NOMO-1 (cell line): ENCODE results near the gene CDKL5.
A peak's percentile ranks its signal among the peaks of the same experiment; 100 is the strongest.

Experiments used
- DNase-seq, 2 experiments: peaks; one replicate each; lab custom pipeline; 2025; ENCODE audit not compliant: unreplicated experiment in 2 of 2; lab: John Stamatoyannopoulos, UW

Gene CDKL5

DNA sequence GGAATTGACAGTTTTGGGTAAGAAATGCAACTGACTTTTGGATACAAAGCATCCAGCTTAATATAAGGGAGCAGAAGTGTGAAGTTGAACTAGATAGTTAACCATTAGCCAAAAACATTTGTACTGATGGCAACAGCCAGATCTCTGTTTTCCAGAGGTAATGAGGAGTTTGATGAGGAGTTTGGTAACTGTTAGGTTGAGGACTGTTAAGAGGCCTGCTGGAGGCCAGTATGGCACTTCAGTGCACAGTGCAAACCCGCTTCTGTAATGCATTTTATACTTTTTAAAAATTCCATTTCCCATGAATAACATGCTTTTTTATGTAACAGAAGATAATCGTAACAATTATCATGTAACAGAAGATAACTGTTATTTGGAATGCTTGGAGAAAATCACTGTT lies 30.0 kb downstream of the CDKL5 start:
- no peak for DNase-seq

DNA sequence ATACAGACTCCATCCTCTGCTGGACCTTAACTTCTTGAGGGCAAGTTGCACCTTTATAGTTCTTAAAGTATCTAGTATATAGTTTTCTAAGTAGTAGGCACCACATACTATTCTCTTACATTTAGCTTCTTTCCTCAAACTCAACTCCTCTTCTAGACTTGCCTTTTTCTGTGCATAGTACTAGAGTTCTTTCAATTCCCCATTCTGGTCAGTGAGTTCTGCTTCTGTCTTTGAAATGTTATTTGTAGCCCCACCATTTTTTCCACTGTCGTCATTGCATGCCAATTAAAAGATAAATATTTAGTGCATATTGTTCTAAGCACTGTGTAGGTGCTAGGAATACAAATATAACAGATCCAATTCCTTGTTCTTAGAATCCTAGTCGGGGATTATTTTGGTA lies 31.6 kb downstream of the CDKL5 start:
- DNase-seq: peak in 1 of 2 experiments; percentile 54

- DNase-seq: no peak
Measured at GRCh38 chrX:18461431-18461830, 36.0 kb downstream of the CDKL5 start.

DNA sequence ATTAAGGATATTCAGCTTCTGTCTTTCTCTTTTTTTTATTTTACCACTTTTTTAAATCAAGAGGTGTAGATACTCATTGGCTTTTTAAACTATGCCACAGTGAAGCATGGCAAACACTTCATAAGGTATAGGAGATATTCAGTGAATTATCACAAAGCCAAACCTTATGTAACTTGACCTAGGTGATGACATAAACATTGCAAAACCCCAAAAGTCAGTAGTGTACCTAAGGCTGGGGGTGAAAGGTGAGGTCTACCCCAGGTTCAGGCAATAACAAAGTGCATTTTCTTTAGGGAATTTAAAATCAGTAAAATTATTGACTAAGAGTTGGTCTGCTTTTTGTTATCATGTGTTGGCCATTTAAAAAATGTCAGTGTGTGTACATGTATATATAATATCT lies 39.1 kb downstream of the CDKL5 start:
- DNase-seq: no peak

DNA sequence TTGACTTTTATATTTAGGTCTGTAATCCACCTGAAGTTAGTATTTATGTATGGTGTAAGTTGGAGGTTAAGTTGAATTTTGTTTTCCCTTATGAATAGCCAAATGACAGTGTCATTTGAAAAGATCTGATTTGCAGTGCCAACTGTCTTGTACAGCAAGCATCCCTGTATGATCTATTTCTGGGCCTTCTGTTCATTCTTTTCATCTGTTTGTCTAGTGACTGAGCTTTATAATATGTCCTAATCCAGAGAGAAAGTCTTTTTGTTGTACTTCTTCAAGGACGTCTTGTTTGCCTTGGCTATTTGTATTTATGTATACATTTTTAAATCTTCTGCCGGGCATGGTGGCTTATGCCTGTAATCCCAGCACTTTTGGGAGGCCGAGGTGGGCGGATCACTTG lies 39.6 kb downstream of the CDKL5 start:
- no peak for DNase-seq

- no peak for DNase-seq
Measured at GRCh38 chrX:18468599-18468998, 43.2 kb downstream of the CDKL5 start.

DNA sequence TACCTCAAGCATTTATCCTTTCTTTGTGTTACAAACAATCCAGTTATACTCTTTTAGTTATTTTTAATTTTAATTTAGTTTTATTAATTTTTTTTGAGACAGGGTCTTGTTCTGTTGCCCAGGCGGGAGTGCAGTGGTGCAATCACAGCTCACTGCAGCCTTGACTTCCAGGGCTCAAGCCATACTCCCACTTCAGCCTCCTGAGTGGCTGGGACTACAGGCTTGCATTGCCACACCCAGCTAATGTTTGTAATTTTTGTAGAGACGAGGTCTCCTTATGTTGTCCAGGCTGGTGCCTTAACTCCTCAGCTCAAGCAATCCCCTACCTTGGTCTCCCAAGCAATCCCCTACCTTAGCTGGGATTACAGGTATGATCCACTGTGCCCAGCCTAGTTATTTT lies 45.9 kb downstream of the CDKL5 start:
- no peak for DNase-seq

DNA sequence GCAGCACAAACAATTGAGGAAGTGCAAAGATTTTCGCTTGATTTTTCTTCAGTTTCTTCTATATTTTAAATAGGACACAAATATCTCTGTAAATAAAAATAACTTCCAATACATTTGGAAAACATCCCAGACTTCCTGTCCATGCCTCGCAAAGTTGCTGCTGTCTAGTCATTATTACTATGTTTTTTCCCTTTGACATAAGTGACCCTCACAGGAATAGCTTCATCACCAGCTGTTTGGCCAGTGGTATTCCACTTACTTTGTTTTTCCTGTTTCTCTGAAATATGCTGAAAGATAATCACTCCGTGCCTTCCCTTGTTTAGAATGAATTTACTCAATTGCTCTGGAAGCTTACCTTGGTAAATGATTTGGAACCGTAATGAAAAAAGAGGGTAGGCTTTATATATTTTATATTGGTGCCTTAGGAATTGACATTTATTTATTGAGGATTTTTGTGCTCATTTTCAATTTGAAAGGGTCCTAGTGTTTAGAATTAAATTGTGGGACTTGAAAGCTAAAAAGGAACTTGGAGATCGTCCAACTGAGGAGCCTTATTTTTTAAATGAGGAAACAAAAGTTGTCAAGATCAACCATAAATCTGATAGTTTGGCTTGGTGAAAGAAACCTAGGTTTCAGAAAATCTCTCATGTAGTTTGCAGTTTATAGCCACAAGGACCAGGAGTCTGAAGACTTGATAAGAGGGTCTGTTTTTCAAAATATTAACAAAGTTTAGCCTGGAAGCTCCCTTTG lies 65.6 kb downstream of the CDKL5 start:
- DNase-seq: peak; percentile 5 to 60

DNA sequence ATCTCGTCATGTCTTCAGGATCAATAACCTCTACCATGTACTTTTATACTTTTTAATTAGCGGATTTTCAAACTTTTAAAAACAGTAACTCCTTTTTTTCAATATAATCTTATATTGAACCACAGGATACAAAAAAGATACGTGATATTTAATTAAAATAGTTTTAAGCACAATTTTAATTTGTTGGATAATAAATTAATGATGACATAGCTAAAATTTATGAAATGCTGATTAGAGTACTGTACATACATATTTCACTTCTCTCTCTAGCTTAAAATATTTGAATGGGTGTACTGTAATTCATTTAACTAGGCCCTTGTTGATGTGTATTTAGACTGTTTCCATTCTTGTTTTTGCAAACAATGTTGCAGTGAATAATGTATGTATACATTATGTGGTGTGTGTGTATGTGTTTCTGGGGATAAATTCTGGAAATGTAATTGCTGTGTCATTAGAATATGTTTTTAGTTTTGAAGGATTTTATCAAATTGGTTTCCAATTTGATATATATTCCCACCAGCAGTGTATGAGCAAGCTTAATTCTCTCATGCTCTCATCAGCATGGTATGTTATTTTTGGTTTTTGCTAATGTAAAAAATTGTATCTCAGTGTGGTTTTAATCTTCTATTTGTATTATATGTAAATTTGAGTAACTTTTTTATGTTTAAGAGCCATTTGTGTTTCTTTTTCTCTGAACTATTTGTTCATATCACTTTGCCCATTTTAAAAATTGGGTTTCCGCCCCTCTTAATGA lies 66.4 kb downstream of the CDKL5 start:
- no peak for DNase-seq

DNA sequence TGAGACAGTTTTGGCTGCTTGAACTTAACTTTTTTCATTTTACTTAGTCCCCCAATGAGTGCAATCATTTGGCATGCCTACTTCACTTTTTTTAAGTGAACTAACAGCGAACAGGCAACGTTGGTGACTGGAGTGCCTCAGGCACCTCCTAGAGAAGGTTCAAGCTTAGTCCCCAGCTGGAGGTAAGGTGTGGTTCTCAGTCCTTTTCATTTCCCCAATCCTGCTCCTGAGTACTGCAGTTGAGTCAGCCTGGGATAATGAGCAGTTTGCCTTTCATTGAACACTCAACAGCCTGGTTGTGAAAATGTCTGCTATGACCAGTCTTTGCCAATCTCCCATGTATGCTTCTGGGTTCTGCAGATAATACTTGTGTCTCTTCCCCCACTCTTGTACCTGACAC lies 109.5 kb downstream of the CDKL5 start:
- no peak for DNase-seq

- peak in 1 of 2 experiments; percentile 14 for DNase-seq
Measured at GRCh38 chrX:18537068-18537467, 111.7 kb downstream of the CDKL5 start.

DNA sequence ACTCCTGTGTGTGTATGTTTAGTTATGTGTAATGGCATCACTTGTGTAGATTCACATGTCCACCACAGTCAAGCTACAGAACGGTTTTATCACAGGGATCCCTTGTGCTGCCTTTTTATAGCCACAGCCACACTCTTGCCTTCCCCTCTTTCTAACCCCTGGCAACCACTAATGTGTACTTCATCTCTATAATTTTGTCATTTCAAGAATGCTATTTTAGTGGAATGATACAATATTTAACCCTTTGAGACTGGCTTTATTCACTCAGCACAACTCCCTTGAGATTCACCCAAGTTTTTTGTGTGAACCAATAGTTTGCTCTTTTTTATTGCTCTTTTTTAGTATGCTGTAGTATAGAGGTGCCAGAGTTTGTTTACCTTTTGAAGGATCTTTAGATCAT lies 112.1 kb downstream of the CDKL5 start:
- no peak for DNase-seq

GRCh38 chrX:18542131-18542530 lies 116.7 kb downstream of the CDKL5 start:
- DNase-seq: no peak

- no peak for DNase-seq
Measured at GRCh38 chrX:18542905-18543304, 117.5 kb downstream of the CDKL5 start.

DNA sequence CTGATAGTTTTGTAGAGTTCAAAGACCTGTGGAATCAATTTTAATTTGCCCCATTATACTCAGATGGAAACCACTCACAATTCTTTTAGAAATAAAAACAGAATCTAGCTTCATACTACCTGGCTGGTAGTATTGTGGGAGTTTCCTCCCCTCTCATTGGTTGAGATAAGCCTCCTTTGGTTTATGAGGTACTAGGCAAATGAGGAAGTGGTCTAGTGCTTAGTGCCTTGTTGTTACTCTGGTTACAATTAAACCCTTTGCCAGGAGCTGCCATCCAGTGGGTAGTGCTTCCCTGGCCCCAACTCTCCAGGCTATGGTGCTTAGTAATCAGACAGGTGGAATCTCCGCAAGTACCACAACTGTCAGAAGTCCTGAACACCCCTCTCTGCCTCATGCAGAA lies 118.3 kb downstream of the CDKL5 start:
- DNase-seq: peak; percentile 25 to 47

DNA sequence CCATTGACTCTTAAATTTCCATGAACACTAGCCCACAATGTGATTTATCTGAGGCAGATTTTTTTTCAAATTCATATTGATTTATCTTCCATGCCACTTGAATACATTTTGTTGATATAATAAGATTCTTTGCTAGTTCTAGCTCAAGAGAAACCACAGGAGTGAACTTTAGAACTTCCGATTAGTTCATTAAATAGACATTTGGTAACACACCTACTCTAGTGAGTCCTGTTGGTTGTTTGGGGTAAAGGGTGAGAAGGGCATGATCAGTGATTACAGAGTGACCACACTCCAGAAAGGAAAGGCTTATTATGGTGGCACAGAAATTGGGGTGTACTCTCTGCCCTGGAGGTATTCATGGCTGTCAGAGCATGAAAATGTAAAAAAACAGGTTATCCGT lies 120.4 kb downstream of the CDKL5 start:
- no peak for DNase-seq

GRCh38 chrX:18548996-18549395 lies 123.6 kb downstream of the CDKL5 start:
- no peak for DNase-seq

GRCh38 chrX:18549643-18550042 lies 124.2 kb downstream of the CDKL5 start:
- no peak for DNase-seq

DNA sequence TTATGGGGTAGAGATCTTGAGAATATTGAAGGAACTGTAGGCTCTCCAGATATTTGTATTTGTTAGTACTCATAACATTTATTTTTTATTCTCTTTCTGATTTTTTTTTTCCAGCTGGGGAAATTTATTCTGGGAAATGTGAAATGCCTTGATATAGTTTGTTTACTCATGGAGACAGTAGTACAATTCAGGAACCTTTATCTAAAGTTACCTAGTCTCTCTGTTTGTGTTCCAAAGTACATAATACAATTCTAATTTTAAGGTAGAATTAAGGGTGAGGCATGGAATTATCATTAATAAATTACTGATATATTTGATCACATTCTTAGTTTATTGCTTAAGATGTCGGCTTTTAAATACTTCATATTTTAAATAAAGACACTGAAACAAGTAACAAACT lies 132.5 kb downstream of the CDKL5 start:
- DNase-seq: no peak

DNA sequence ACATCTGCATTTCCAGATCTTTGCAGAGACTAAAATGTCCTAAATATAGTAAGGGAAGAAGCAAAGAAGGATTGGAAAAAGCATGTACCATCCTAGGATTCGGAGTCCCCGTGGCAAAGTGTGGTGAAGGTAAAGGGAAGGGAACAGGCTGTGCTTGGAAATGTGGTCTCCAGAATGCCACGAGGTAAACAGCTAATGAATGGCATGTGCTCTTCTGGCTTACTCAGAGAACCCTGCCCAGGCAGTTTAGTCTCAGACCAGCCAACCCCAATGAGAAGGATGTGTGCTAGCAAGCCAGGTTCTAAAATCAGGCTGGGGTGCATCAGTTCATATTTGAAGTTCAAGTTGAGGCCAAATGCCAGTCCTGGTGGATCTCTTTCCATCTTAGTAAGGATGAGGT lies 133.4 kb downstream of the CDKL5 start:
- DNase-seq: no peak

GRCh38 chrX:18561020-18561419 lies 135.6 kb downstream of the CDKL5 start:
- DNase-seq: no peak

GRCh38 chrX:18565727-18566126 lies 140.3 kb downstream of the CDKL5 start:
- DNase-seq: no peak
